Measurements from ENCODE around the gene DLG1. TPM values are rescaled to one million over a fixed set of nuclear protein-coding genes. Genes with fewer than 3 reads are reported as not detected.

Gene DLG1
- total RNA-seq, 1 experiment from 2014 or later, result 89.8 TPM

GRCh38 chr3:197216914-197217313 lies 81.5 kb downstream of the DLG1 start:
- POLR2A ChIA-PET, result no interaction called here
- Histone ChIP-seq H3K4me2 (ENCODE audit: low read length) (peak overlapping the region; percentile 38), H3K27me3 (ENCODE audit: insufficient read depth, low read length) (no peaks in the 10 kb centered on the region), H4K20me1 (ENCODE audit: insufficient read depth) (peaks cover 17% of the 10 kb centered on the region; the same call in 1 of the 2 replicates), H2AFZ (ENCODE audit: low read depth, low read length, poor library complexity, severe bottlenecking) (no peak overlapping the region), H3K79me2 (ENCODE audit: insufficient read depth, low read length) (peaks cover 100% of the 10 kb centered on the region), H3K4me3 (replicated peaks in 1 of 2; ENCODE audit: low read depth in 1 of 2, low read length in 2 of 2) (no peak overlapping the region), H3K36me3 (ENCODE audit: control insufficient read depth in 1 of 2, insufficient read depth in 2 of 2, low read length in 2 of 2) (no peaks in the 10 kb centered on the region), H3K9ac (ENCODE audit: low read length) (0 out of 2 replicates have a peak overlapping the region, but pooled peaks have one; percentile 22), H3K4me1 (ENCODE audit: control insufficient read depth in 1 of 2, insufficient read depth in 2 of 2, low read length in 2 of 2) (peaks cover 11 to 24% of the 10 kb centered on the region in 2 experiments), H3K27ac (ENCODE audit: low read depth, low read length) (no peak overlapping the region), H3K9me2 (ENCODE audit: insufficient read depth) (no peaks in the 10 kb centered on the region), H3K9me3 (ENCODE audit: control insufficient read depth in 1 of 2, insufficient read depth in 1 of 2, low read depth in 1 of 2, low read length in 2 of 2) (no peaks in the 10 kb centered on the region)
- no peak for TF ChIP-seq CBX3 (IDR thresholded peaks at IDR 0.05; ENCODE audit: low read depth)
- TF ChIP-seq EGR1 (IDR thresholded peaks at IDR 0.05; ENCODE audit: low read depth), result no peak
- no peak for TF ChIP-seq RAD21 (IDR thresholded peaks at IDR 0.05; ENCODE audit: low read depth)
- TF ChIP-seq CTCF (IDR thresholded peaks at IDR 0.05 in 2 of 3, conservative IDR thresholded peaks at IDR 0.05 in 1 of 3; ENCODE audit: borderline replicate concordance in 1 of 3, insufficient read depth in 1 of 3, low read depth in 2 of 3, low read length in 2 of 3), result no peak
- TF ChIP-seq SIN3A (IDR thresholded peaks at IDR 0.05; ENCODE audit: low read depth), result no peak
- no peak for TF ChIP-seq ELF1 (IDR thresholded peaks at IDR 0.05; ENCODE audit: borderline replicate concordance, low read depth)
- TF ChIP-seq EZH2 (IDR thresholded peaks at IDR 0.05), result no peak
- TF ChIP-seq REST (IDR thresholded peaks at IDR 0.05; ENCODE audit: low read depth), result no peak
- TF ChIP-seq ZBTB33 (IDR thresholded peaks at IDR 0.05; ENCODE audit: extremely low read depth, insufficient replicate concordance, low read length), result no peak
- TF ChIP-seq SRF (IDR thresholded peaks at IDR 0.05; ENCODE audit: low read depth), result no peak
- TF ChIP-seq CEBPB (IDR thresholded peaks at IDR 0.05; ENCODE audit: low read depth), result no peak
- TF ChIP-seq POLR2A (IDR thresholded peaks at IDR 0.05; ENCODE audit: borderline replicate concordance, extremely low read depth, insufficient read depth, insufficient read length), result no peak
- TF ChIP-seq MAX (IDR thresholded peaks at IDR 0.05), result no peak
- TF ChIP-seq ATF3 (IDR thresholded peaks at IDR 0.05), result no peak
- TF ChIP-seq JUND (IDR thresholded peaks at IDR 0.05), result no peak
- no peak for TF ChIP-seq EZH2phosphoT487 (IDR thresholded peaks at IDR 0.05; ENCODE audit: borderline replicate concordance)
- no peak for TF ChIP-seq SP1 (IDR thresholded peaks at IDR 0.05; ENCODE audit: low read depth)
- TF ChIP-seq ZFX (IDR thresholded peaks at IDR 0.05), result no peak
- TF ChIP-seq FOSL1 (IDR thresholded peaks at IDR 0.05; ENCODE audit: low read depth), result no peak
- intact Hi-C loops (cut with micrococcal nuclease), result no loop called here
- CTCF ChIA-PET, result no interaction called here
- RAD21 ChIA-PET (ENCODE audit: low non-redundant PET in 1 of 2, low total read pairs in 2 of 2, uncharacterized antibody in 2 of 2, unreplicated experiment in 2 of 2), result no interaction called here
- no peak for ATAC-seq
- no peak for DNase-seq (ENCODE audit: low read depth, low spot score)
- no TSS peak for BruUV-seq (replicated peaks)

Data from HCT116 (cell line).